ENCODE measurements around the gene GPX3. TPM values are rescaled to one million over a fixed set of nuclear protein-coding genes. Genes with fewer than 3 reads are reported as not detected.

Gene GPX3
- total and polyA plus RNA-seq, 4 experiments from 2014 or later, result 1.5 TPM; not detected in 3

DNA sequence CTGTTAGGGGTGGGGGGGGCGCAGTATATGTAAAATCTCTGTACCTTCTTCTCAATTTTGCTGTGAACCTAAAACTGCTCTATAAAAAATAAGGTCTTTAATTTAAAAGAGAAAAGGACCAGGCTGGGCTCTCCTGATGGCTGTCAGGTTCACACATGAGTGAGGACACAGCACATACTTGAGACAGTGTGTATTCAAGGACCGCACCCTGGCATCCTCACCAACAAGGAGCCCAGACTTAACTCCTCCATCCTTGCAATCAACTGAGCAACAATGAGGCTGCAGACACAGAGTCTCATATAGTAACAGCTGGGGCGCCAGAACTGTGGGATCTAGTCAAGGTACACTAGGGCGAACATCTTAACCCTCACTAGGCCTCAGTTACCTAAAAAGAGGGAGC lies 50.6 kb downstream of the GPX3 start:
- Histone ChIP-seq H3K27me3 (ENCODE audit: insufficient read depth, low read length) (no peaks in the 10 kb centered on the region), H3K9me3 (ENCODE audit: control insufficient read depth in 1 of 2, low read length in 2 of 2) (no peaks in the 10 kb centered on the region), H3K36me3 (ENCODE audit: insufficient read depth, low read length) (peaks cover 23% of the 10 kb centered on the region), H3K27ac (ENCODE audit: low read depth, low read length) (no peak overlapping the region), H3K4me3 (ENCODE audit: low read length in 2 of 2) (no peak overlapping the region), H3K4me1 (ENCODE audit: insufficient read depth, low read length) (peaks cover 88% of the 10 kb centered on the region)
- H3K9me3 Mint-ChIP-seq, result peaks cover 0 to under 1% (median 0%) of the 10 kb centered on the region in 8 donors
- peak overlapping the region in 4 of 7 donors; percentile 32 to 82 (median 55) for H3K27ac Mint-ChIP-seq
- intact Hi-C loops (cut with micrococcal nuclease), result no loop called here
- ChIA-PET POLR2A (ENCODE audit: partially characterized antibody) (interaction anchor here (0.8 to 4.9 kb wide), 4 partner anchors 10 to 23 kb away, joined by 3 to 35 read pairs (median 4); partner anchors contain the start of gene TNIP1), CTCF (ENCODE audit: partially characterized antibody) (interaction anchor here (1.1 to 5.6 kb wide), 5 partner anchors 19 to 93 kb away, joined by 3 to 54 read pairs (median 9); no protein-coding TSS in a partner anchor)
- no peak for DNase-seq
- peaks cover 62 to 88% (median 74%) of the 10 kb centered on the region in 4 donors for H3K4me1 Mint-ChIP-seq
- H3K36me3 Mint-ChIP-seq, result peaks cover 17 to 74% of the 10 kb centered on the region in 2 donors
- peak overlapping the region in 1 of 8 donors; percentile 61 for H3K4me3 Mint-ChIP-seq
- H3K27me3 Mint-ChIP-seq, result no peaks in the 10 kb centered on the region

DNA sequence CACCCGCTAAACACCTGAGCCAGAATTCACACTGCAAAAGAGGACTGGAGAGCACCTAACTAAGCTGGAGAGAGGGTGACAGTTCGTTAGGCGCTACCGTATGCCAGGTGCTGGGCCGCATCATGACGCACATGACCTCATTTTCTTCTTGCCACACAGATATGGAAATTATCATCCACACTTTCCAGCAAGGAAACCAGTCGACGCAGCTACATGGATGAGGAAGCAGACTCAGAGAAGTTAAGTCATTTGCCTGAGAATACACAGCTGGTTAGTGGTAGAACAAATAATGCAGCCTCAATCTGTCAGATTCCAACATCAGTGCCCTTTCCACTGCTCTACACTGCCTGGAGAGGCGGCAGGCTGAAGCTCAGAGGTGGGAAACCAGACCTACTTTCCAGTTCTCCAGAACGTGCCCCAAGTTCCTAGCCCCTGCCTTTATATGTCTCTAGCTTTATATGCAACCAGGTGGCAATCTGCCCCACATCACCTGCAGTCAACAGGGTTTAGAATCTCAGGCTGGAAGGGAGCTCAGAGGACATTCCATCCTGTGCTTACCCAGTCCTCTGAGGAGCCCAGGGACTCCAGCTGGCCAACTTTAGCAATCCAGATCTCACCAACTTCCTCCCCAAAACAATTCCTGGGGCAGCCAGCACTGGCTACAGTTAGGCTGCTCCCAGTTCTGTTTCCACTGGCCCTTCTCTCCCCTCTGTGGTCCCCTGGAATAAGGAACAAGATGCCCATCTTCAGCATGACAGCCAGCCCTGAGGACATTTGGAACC lies 51.6 kb downstream of the GPX3 start:
- POLR2A ChIA-PET (ENCODE audit: partially characterized antibody), result interaction anchor here (0.8 to 4.9 kb wide), 6 partner anchors 9 to 86 kb away, joined by 3 to 35 read pairs (median 4); partner anchors contain the start of gene TNIP1
- H3K4me3 Mint-ChIP-seq, result peak overlapping the region in 4 of 8 donors; percentile 26 to 50 (median 36)
- H3K4me1 ChIP-seq (ENCODE audit: insufficient read depth, low read length), result peaks cover 88% of the 10 kb centered on the region
- peaks cover 0 to 1% (median 0%) of the 10 kb centered on the region in 8 donors for H3K9me3 Mint-ChIP-seq
- no peak overlapping the region for H3K27ac ChIP-seq (ENCODE audit: low read depth, low read length)
- no peaks in the 10 kb centered on the region for H3K9me3 ChIP-seq (ENCODE audit: control insufficient read depth in 1 of 2, low read length in 2 of 2)
- H3K27ac Mint-ChIP-seq, result peak overlapping the region; percentile 44 to 83 (median 75)
- DNase-seq, result no peak
- peaks cover 22% of the 10 kb centered on the region for H3K36me3 ChIP-seq (ENCODE audit: insufficient read depth, low read length)
- H3K36me3 Mint-ChIP-seq, result peaks cover 26 to 74% of the 10 kb centered on the region in 2 donors
- no peaks in the 10 kb centered on the region for H3K27me3 Mint-ChIP-seq
- intact Hi-C loops (cut with micrococcal nuclease), result no loop called here
- no peak overlapping the region for H3K4me3 ChIP-seq (ENCODE audit: low read length in 2 of 2)
- peaks cover 65 to 88% (median 74%) of the 10 kb centered on the region in 4 donors for H3K4me1 Mint-ChIP-seq
- CTCF ChIA-PET (ENCODE audit: partially characterized antibody), result interaction anchor here (0.8 to 5.6 kb wide), 4 partner anchors 20 to 93 kb away, joined by 3 to 54 read pairs (median 12); no protein-coding TSS in a partner anchor
- no peaks in the 10 kb centered on the region for H3K27me3 ChIP-seq (ENCODE audit: insufficient read depth, low read length)

GRCh38 chr5:151072630-151073025 lies 52.2 kb downstream of the GPX3 start:
- intact Hi-C loops (cut with micrococcal nuclease), result no loop called here
- CTCF ChIA-PET (ENCODE audit: partially characterized antibody), result interaction anchor here (0.7 to 5.6 kb wide), 4 partner anchors 21 to 43 kb away, joined by 4 to 54 read pairs (median 12); no protein-coding TSS in a partner anchor
- POLR2A ChIA-PET (ENCODE audit: partially characterized antibody), result interaction anchor here (1.2 to 4.9 kb wide), 4 partner anchors 9 to 85 kb away, joined by 3 to 35 read pairs (median 4); partner anchors contain the start of gene TNIP1
- Mint-ChIP-seq H3K36me3 (peaks cover 29 to 71% of the 10 kb centered on the region in 2 donors), H3K9me3 (peaks cover 0 to 1% (median 0%) of the 10 kb centered on the region in 8 donors), H3K27ac (peak overlapping the region; percentile 3 to 83 (median 65)), H3K27me3 (no peaks in the 10 kb centered on the region), H3K4me3 (peak overlapping the region in 1 of 8 donors; percentile 50), H3K4me1 (peaks cover 66 to 88% (median 75%) of the 10 kb centered on the region in 4 donors)
- H3K4me1 ChIP-seq (ENCODE audit: insufficient read depth, low read length), result peaks cover 88% of the 10 kb centered on the region
- no peaks in the 10 kb centered on the region for H3K9me3 ChIP-seq (ENCODE audit: control insufficient read depth in 1 of 2, low read length in 2 of 2)
- H3K27me3 ChIP-seq (ENCODE audit: insufficient read depth, low read length), result no peaks in the 10 kb centered on the region
- peaks cover 27% of the 10 kb centered on the region for H3K36me3 ChIP-seq (ENCODE audit: insufficient read depth, low read length)
- no peak overlapping the region for H3K27ac ChIP-seq (ENCODE audit: low read depth, low read length)
- DNase-seq, result no peak
- H3K4me3 ChIP-seq (ENCODE audit: low read length in 2 of 2), result no peak overlapping the region

DNA sequence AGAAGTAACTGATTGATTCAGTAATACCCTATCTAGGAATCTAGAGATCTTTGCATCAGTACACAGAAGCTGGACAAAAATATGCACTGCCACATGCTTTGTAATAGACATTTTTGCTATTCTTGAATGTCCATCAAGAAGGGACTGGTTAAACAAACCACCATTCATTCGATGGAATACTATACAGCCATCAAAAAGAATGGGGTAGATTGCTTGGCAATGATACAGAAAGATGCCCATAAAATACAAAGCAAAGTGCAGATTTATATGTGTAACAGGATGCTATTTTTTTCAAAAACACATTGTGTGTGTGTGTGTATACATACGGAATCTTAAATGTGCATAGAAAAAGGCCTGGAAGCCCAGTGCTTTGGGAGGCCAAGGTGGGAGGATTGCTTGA lies 52.9 kb downstream of the GPX3 start:
- H3K27me3 ChIP-seq (ENCODE audit: insufficient read depth, low read length), result no peaks in the 10 kb centered on the region
- H3K4me1 ChIP-seq (ENCODE audit: insufficient read depth, low read length), result peaks cover 88% of the 10 kb centered on the region
- POLR2A ChIA-PET (ENCODE audit: partially characterized antibody), result interaction anchor here (4.9 kb wide), 1 partner anchor 8 kb away, joined by 35 read pairs; the partner anchor contains the start of gene TNIP1
- DNase-seq, result no peak
- Mint-ChIP-seq H3K27me3 (no peaks in the 10 kb centered on the region), H3K4me1 (peaks cover 68 to 88% (median 76%) of the 10 kb centered on the region in 4 donors), H3K9me3 (peaks cover 0 to 3% (median 0%) of the 10 kb centered on the region in 8 donors), H3K4me3 (no peak overlapping the region), H3K36me3 (peaks cover 35 to 73% of the 10 kb centered on the region in 2 donors), H3K27ac (peak overlapping the region in 2 of 7 donors; percentile 10 to 29)
- no peak overlapping the region for H3K4me3 ChIP-seq (ENCODE audit: low read length in 2 of 2)
- no peaks in the 10 kb centered on the region for H3K9me3 ChIP-seq (ENCODE audit: control insufficient read depth in 1 of 2, low read length in 2 of 2)
- H3K27ac ChIP-seq (ENCODE audit: low read depth, low read length), result no peak overlapping the region
- intact Hi-C loops (cut with micrococcal nuclease), result no loop called here
- peaks cover 21% of the 10 kb centered on the region for H3K36me3 ChIP-seq (ENCODE audit: insufficient read depth, low read length)
- CTCF ChIA-PET (ENCODE audit: partially characterized antibody), result interaction anchor here (0.6 to 1.7 kb wide), 3 partner anchors 25 to 1521 kb away, joined by 3 to 4 read pairs (median 4); no protein-coding TSS in a partner anchor

GRCh38 chr5:151074557-151074956 lies 54.2 kb downstream of the GPX3 start:
- Histone ChIP-seq H3K4me3 (ENCODE audit: low read length in 2 of 2) (no peak overlapping the region), H3K9me3 (ENCODE audit: control insufficient read depth in 1 of 2, low read length in 2 of 2) (no peaks in the 10 kb centered on the region), H3K27me3 (ENCODE audit: insufficient read depth, low read length) (no peaks in the 10 kb centered on the region), H3K4me1 (ENCODE audit: insufficient read depth, low read length) (peaks cover 88% of the 10 kb centered on the region), H3K27ac (ENCODE audit: low read depth, low read length) (no peak overlapping the region), H3K36me3 (ENCODE audit: insufficient read depth, low read length) (peaks cover 23% of the 10 kb centered on the region)
- peaks cover 35 to 71% of the 10 kb centered on the region in 2 donors for H3K36me3 Mint-ChIP-seq
- peak overlapping the region in 3 of 8 donors; percentile 7 to 35 (median 12) for H3K4me3 Mint-ChIP-seq
- intact Hi-C loops (cut with micrococcal nuclease), result no loop called here
- peaks cover 0 to 3% (median 0%) of the 10 kb centered on the region in 8 donors for H3K9me3 Mint-ChIP-seq
- peak overlapping the region in 2 of 7 donors; percentile 50 to 66 for H3K27ac Mint-ChIP-seq
- ChIA-PET CTCF (ENCODE audit: partially characterized antibody) (interaction anchor here (1.6 to 2.4 kb wide), 4 partner anchors 23 to 91 kb away, joined by 8 to 12 read pairs (median 9); no protein-coding TSS in a partner anchor), POLR2A (ENCODE audit: partially characterized antibody) (interaction anchor here (2.5 kb wide), 1 partner anchor 11 kb away, joined by 7 read pairs; no protein-coding TSS in a partner anchor)
- H3K4me1 Mint-ChIP-seq, result peaks cover 65 to 88% (median 74%) of the 10 kb centered on the region in 4 donors
- no peaks in the 10 kb centered on the region for H3K27me3 Mint-ChIP-seq
- no peak for DNase-seq

DNA sequence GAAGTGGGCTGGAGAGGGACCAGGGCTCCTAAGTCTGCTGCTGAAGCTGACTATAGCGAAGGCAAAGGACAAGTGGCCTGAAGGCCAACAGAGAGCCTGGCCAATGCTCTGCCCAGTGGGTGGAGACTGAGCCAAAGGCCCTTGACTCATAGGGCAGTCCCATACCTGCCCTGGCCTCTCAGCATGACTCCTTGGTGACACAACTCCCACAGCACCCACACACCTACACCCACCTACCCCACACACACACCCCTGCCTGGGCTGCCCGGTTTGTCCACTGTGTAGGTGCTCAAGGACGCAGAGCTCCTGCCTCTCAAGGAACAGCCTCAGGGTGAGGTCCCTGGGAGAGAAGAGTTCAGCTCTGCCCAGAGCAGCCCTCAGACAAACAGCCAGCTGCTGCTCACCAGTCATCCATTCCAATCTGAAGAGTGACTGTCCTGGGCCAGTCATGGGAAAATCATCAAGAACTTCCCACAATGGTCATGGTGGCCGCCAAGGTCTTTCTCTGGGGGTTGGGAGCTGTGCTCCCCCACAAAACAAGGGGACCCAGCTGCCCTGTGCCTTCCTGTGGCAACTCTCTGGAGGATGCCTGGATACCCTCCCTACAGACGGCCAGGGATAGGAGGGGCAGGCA lies 55.4 kb downstream of the GPX3 start:
- peak overlapping the region; percentile 1 for H3K27ac ChIP-seq (ENCODE audit: low read depth, low read length)
- no peak for DNase-seq
- Mint-ChIP-seq H3K27ac (peak overlapping the region; percentile 73 to 89 (median 76)), H3K27me3 (no peaks in the 10 kb centered on the region), H3K36me3 (peaks cover 35 to 69% of the 10 kb centered on the region in 2 donors), H3K4me3 (peak overlapping the region in 6 of 8 donors; percentile 20 to 98 (median 76)), H3K4me1 (peaks cover 59 to 82% (median 70%) of the 10 kb centered on the region in 4 donors), H3K9me3 (peaks cover 0 to 3% (median 0%) of the 10 kb centered on the region in 8 donors)
- intact Hi-C loops (cut with micrococcal nuclease), result no loop called here
- CTCF ChIA-PET (ENCODE audit: partially characterized antibody), result interaction anchor here (1.0 to 2.4 kb wide), 5 partner anchors 24 to 89 kb away, joined by 3 to 12 read pairs (median 8); no protein-coding TSS in a partner anchor
- POLR2A ChIA-PET (ENCODE audit: partially characterized antibody), result interaction anchor here (0.7 to 2.5 kb wide), 3 partner anchors 10 to 40 kb away, joined by 3 to 7 read pairs (median 3); no protein-coding TSS in a partner anchor
- H3K27me3 ChIP-seq (ENCODE audit: insufficient read depth, low read length), result no peaks in the 10 kb centered on the region
- H3K36me3 ChIP-seq (ENCODE audit: insufficient read depth, low read length), result peaks cover 23% of the 10 kb centered on the region
- no peaks in the 10 kb centered on the region for H3K9me3 ChIP-seq (ENCODE audit: control insufficient read depth in 1 of 2, low read length in 2 of 2)
- no peak overlapping the region for H3K4me3 ChIP-seq (ENCODE audit: low read length in 2 of 2)
- H3K4me1 ChIP-seq (ENCODE audit: insufficient read depth, low read length), result peaks cover 81% of the 10 kb centered on the region
